ENCODE data around the gene PRXL2B. TPM values are rescaled to one million over a fixed set of nuclear protein-coding genes. Genes with fewer than 3 reads are reported as not detected.
"Not testable (repeated sequence)": the region's sequence is repeated elsewhere in the genome, so short reads cannot be mapped to it uniquely, and the experiment has no call there.

Gene PRXL2B
- total RNA-seq, 2 donors from 2014 or later: 5.6 to 8.8 TPM

- Histone ChIP-seq H3K4me3 (no peak overlapping the region), H3K27me3 (peaks cover 0 to 17% of the 10 kb centered on the region in 2 donors), H3K27ac (no peak overlapping the region), H3K4me1 (peaks cover 6% of the 10 kb centered on the region), H3K9me3 (no peaks in the 10 kb centered on the region), H3K36me3 (replicated peaks in 1 of 2; ENCODE audit: insufficient read depth in 1 of 2, low read depth in 2 of 2) (no peaks in the 10 kb centered on the region)
- TF ChIP-seq CTCF (IDR thresholded peaks at IDR 0.05): no peak
- TF ChIP-seq POLR2A (IDR thresholded peaks at IDR 0.05): no peak
- DNase-seq (no peak), ATAC-seq (no peak)
- WGBS, 2 donors: 78 to 79% methylated on average over 8 to 12 of the region's 12 CpGs
- intact Hi-C loops (cut with DNase I): no loop called here
These were observed 37.2 kb downstream of the PRXL2B start for GRCh38 chr1:2623571-2624337.

GRCh38 chr1:2624735-2625300 lies 38.2 kb downstream of the PRXL2B start:
- H3K9me3 ChIP-seq: no peaks in the 10 kb centered on the region
- H3K4me3 ChIP-seq: no peak overlapping the region
- intact Hi-C loops (cut with DNase I): no loop called here
- peaks cover 13% of the 10 kb centered on the region for H3K4me1 ChIP-seq
- no peak overlapping the region for H3K27ac ChIP-seq
- no peak for ATAC-seq
- WGBS, 2 donors: 75 to 82% methylated on average over 13 of the region's 13 CpGs
- no peaks in the 10 kb centered on the region for H3K36me3 ChIP-seq (replicated peaks in 1 of 2; ENCODE audit: insufficient read depth in 1 of 2, low read depth in 2 of 2)
- TF ChIP-seq CTCF (IDR thresholded peaks at IDR 0.05) (no peak), POLR2A (IDR thresholded peaks at IDR 0.05) (no peak)
- DNase-seq: no peak
- H3K27me3 ChIP-seq: peaks cover 0 to 24% of the 10 kb centered on the region in 2 donors

GRCh38 chr1:2625311-2625710 lies 38.7 kb downstream of the PRXL2B start:
- Histone ChIP-seq H3K4me3 (no peak overlapping the region), H3K9me3 (no peaks in the 10 kb centered on the region), H3K27me3 (peaks cover 0 to 24% of the 10 kb centered on the region in 2 donors), H3K27ac (no peak overlapping the region), H3K36me3 (replicated peaks in 1 of 2; ENCODE audit: insufficient read depth in 1 of 2, low read depth in 2 of 2) (no peaks in the 10 kb centered on the region), H3K4me1 (peaks cover 13% of the 10 kb centered on the region)
- intact Hi-C loops (cut with DNase I): no loop called here
- 82 to 83% methylated on average over 8 to 10 of the region's 10 CpGs for WGBS, 2 donors
- ATAC-seq (no peak), DNase-seq (no peak)
- TF ChIP-seq CTCF (IDR thresholded peaks at IDR 0.05) (no peak), POLR2A (IDR thresholded peaks at IDR 0.05) (no peak)

- H3K36me3 ChIP-seq (replicated peaks in 1 of 2; ENCODE audit: insufficient read depth in 1 of 2, low read depth in 2 of 2); H3K27ac ChIP-seq; ATAC-seq; H3K4me3 ChIP-seq; H3K9me3 ChIP-seq; intact Hi-C loops (cut with DNase I); DNase-seq: not testable (repeated sequence)
- Histone ChIP-seq H3K27me3 (peaks cover 0 to 24% of the 10 kb centered on the region in 2 donors), H3K4me1 (peaks cover 13% of the 10 kb centered on the region)
- WGBS, 2 donors: 60 to 78% methylated on average over 6 to 7 of the region's 7 CpGs
These were observed 39.2 kb downstream of the PRXL2B start for GRCh38 chr1:2625748-2626147.

GRCh38 chr1:2627746-2628145 lies 41.2 kb downstream of the PRXL2B start:
- H3K27me3 ChIP-seq: peaks cover 0 to 24% of the 10 kb centered on the region in 2 donors
- peaks cover 13% of the 10 kb centered on the region for H3K4me1 ChIP-seq
- H3K36me3 ChIP-seq (replicated peaks in 1 of 2; ENCODE audit: insufficient read depth in 1 of 2, low read depth in 2 of 2): no peaks in the 10 kb centered on the region
- intact Hi-C loops (cut with DNase I): no loop called here
- H3K27ac ChIP-seq: no peak overlapping the region
- no peaks in the 10 kb centered on the region for H3K9me3 ChIP-seq
- ATAC-seq: no peak
- 11 to 13% methylated on average over 4 to 6 of the region's 6 CpGs for WGBS, 2 donors
- DNase-seq: no peak
- TF ChIP-seq CTCF (IDR thresholded peaks at IDR 0.05): no peak
- TF ChIP-seq POLR2A (IDR thresholded peaks at IDR 0.05): no peak
- H3K4me3 ChIP-seq: no peak overlapping the region
